Panc1 (cell line): Measurements from ENCODE around the gene ITGA3. TPM values are rescaled to one million over a fixed set of nuclear protein-coding genes. Genes with fewer than 3 reads are reported as not detected.

Experiments
- ATAC-seq: fragments of 200-7000 bp; cut with Tn5 transposase; 2 replicates; pipeline ENCODE4 v1.9.1; 2020; ENCODE audit warnings: mild to moderate bottlenecking, moderate library complexity
- BruUV-seq: library from RNA; stranded (reverse); fragments of 400-500 nt; replicated peaks from 2 replicates; lab custom pipeline; 2021; lab: Mats Ljungman, UMichigan
- CTCF ChIA-PET: fragments of 300-600 bp; sonication (Branson Sonifier 250); formaldehyde crosslinking; loops from one replicate; lab custom pipeline; 2022; ENCODE audit warnings: antibody characterized with exemption; lab: Charles Lee
- POLR2A ChIA-PET: fragments of 300-600 bp; sonication (Branson Sonifier 250); formaldehyde crosslinking; loops from one replicate; lab custom pipeline; 2022; ENCODE audit warnings: antibody characterized with exemption; lab: Charles Lee
- DNase-seq: peaks from one replicate; pipeline ENCODE4 v3.0.0-alpha.2; 2010; ENCODE audit warnings: low read depth, low spot score
- H3K27ac ChIP-seq: 2 replicates; pipeline ENCODE4 v1.5.1; 2011; ENCODE audit warnings: mild to moderate bottlenecking, low read length, inconsistent platforms
- H3K27me3 ChIP-seq: fragments of 200-500 bp; sonication (Bioruptor generic); 2 replicates; pipeline ENCODE4 v1.6.0; 2014; ENCODE audit warnings: low read length, inconsistent platforms; ENCODE audit not compliant: control insufficient read depth, insufficient read depth
- H3K36me3 ChIP-seq: fragments of 200-500 bp; sonication (Bioruptor generic); 2 replicates; pipeline ENCODE4 v1.5.1; 2014; ENCODE audit warnings: inconsistent platforms, mild to moderate bottlenecking, low read length, moderate library complexity; ENCODE audit not compliant: control insufficient read depth, insufficient read depth
- H3K4me1 ChIP-seq: 2 replicates; pipeline ENCODE4 v1.5.1; 2011; ENCODE audit warnings: inconsistent platforms, mild to moderate bottlenecking, low read length, moderate library complexity; ENCODE audit not compliant: control insufficient read depth, insufficient read depth
- H3K4me3 ChIP-seq, 2 experiments: 2 replicates each; pipeline ENCODE4 v1.5.1; 2011 to 2012; ENCODE audit warnings: low read depth in 2 of 2, low read length in 2 of 2, mild to moderate bottlenecking in 2 of 2, inconsistent platforms in 1 of 2, moderate library complexity in 1 of 2
- H3K9me3 ChIP-seq: fragments of 200-500 bp; sonication (Bioruptor generic); 2 replicates; pipeline ENCODE4 v1.5.1; 2014; ENCODE audit warnings: low read depth, mild to moderate bottlenecking, inconsistent platforms, low read length, moderate library complexity; ENCODE audit not compliant: control insufficient read depth, insufficient read depth
- POLR2AphosphoS5 ChIP-seq: IDR thresholded peaks from 2 replicates; pipeline ENCODE4 v1.6.1; 2012; ENCODE audit warnings: mild to moderate bottlenecking, low read depth, low read length, moderate library complexity
- SIN3A ChIP-seq: IDR thresholded peaks from 2 replicates; pipeline ENCODE4 v1.6.1; 2012; ENCODE audit warnings: low read depth, mild to moderate bottlenecking, low read length, moderate library complexity, borderline replicate concordance; ENCODE audit not compliant: insufficient read depth
- TCF7L2 ChIP-seq: IDR thresholded peaks from 2 replicates; pipeline ENCODE4 v1.6.1; 2011; ENCODE audit warnings: mild to moderate bottlenecking, low read depth, low read length, inconsistent platforms
- in situ Hi-C: cut with HindIII; loops from 2 replicates; pipeline ENCODE4 v1.10.0; 2016; ENCODE audit warnings: low sequenced_read_pairs, low pct_unique_long_range_greater_than_20kb
- intact Hi-C: fragments of 100-400 bp; cut with micrococcal nuclease; formaldehyde crosslinking; loops from one replicate; pipeline ENCODE4 v1.10.0; 2022; ENCODE audit not compliant: unreplicated experiment
- total RNA-seq: library from RNA; stranded (reverse); gene quantifications from one replicate; pipeline ENCODE4 v1.2.1, GENCODE V29; 2021; ENCODE audit not compliant: unreplicated experiment
- TF ChIP-seq, protein P1 (sequence below), 2 experiments: IDR thresholded peaks; 2 replicates each; pipeline ENCODE4 v1.6.1; 2011 to 2012; ENCODE audit warnings: low read depth in 2 of 2, control low read depth in 1 of 2, low read length in 1 of 2, mild to moderate bottlenecking in 1 of 2, moderate library complexity in 1 of 2; ENCODE audit not compliant: insufficient read depth in 1 of 2
- TF ChIP-seq, protein P2 (sequence below): fragments of 450-650 bp; IDR thresholded peaks from 2 replicates; pipeline ENCODE4 v1.5.1; 2017; ENCODE audit warnings: mild to moderate bottlenecking

ITGA3 gene
- total RNA-seq, 1 experiment from 2014 or later, result 439 TPM

DNA sequence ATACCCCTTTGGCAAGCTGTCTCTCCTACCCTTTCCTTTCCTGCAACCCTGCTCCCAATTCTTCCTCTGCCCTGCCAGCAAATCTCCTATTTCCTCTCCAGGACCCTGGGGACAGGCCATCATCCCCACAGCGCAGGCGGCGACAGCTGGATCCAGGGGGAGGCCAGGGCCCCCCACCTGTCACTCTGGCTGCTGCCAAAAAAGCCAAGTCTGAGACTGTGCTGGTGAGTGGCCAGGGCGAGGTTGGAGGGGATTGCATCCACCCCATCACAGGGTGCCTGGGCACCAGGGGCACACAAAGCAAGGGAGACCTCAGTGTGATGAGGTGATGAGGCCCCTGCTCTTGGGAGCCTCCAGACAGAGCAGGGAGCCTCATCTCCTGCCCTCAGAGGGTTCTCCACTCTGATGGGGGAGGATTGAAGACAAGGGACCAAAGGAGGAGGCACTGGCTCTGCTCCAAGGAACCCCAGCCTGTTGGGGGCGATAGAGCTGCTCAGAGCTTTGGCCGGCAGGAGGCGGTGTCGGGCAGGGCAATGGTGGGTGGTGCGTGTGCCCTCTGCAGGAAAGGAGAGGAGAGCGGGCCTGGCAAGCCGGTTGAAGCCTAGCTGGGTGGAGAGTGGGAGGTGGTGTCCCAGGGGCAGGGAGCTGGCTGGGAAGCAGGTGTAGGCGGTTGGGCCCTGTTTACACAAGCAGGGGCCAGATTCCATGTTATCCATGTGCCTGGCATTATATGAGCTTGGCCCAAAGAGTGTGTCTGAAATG, 23.6 kb downstream of the ITGA3 start:
- POLR2A ChIA-PET, result no interaction called here
- Histone ChIP-seq H3K4me1 (no peaks in the 10 kb centered on the region), H3K4me3 (no peak overlapping the region), H3K36me3 (peaks cover 15% of the 10 kb centered on the region), H3K9me3 (no peaks in the 10 kb centered on the region), H3K27me3 (no peaks in the 10 kb centered on the region), H3K27ac (no peak overlapping the region)
- no TSS peak for BruUV-seq
- intact Hi-C loops (no loop called here), in situ Hi-C loops (no loop called here)
- ATAC-seq (peak; percentile 67), DNase-seq (no peak)
- TF ChIP-seq, protein P1, sequence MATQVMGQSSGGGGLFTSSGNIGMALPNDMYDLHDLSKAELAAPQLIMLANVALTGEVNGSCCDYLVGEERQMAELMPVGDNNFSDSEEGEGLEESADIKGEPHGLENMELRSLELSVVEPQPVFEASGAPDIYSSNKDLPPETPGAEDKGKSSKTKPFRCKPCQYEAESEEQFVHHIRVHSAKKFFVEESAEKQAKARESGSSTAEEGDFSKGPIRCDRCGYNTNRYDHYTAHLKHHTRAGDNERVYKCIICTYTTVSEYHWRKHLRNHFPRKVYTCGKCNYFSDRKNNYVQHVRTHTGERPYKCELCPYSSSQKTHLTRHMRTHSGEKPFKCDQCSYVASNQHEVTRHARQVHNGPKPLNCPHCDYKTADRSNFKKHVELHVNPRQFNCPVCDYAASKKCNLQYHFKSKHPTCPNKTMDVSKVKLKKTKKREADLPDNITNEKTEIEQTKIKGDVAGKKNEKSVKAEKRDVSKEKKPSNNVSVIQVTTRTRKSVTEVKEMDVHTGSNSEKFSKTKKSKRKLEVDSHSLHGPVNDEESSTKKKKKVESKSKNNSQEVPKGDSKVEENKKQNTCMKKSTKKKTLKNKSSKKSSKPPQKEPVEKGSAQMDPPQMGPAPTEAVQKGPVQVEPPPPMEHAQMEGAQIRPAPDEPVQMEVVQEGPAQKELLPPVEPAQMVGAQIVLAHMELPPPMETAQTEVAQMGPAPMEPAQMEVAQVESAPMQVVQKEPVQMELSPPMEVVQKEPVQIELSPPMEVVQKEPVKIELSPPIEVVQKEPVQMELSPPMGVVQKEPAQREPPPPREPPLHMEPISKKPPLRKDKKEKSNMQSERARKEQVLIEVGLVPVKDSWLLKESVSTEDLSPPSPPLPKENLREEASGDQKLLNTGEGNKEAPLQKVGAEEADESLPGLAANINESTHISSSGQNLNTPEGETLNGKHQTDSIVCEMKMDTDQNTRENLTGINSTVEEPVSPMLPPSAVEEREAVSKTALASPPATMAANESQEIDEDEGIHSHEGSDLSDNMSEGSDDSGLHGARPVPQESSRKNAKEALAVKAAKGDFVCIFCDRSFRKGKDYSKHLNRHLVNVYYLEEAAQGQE (IDR thresholded peaks at IDR 0.05; ENCODE audit: insufficient read depth in 1 of 2, low read depth in 2 of 2, low read length in 1 of 2), result no peak
- TF ChIP-seq, protein P2, sequence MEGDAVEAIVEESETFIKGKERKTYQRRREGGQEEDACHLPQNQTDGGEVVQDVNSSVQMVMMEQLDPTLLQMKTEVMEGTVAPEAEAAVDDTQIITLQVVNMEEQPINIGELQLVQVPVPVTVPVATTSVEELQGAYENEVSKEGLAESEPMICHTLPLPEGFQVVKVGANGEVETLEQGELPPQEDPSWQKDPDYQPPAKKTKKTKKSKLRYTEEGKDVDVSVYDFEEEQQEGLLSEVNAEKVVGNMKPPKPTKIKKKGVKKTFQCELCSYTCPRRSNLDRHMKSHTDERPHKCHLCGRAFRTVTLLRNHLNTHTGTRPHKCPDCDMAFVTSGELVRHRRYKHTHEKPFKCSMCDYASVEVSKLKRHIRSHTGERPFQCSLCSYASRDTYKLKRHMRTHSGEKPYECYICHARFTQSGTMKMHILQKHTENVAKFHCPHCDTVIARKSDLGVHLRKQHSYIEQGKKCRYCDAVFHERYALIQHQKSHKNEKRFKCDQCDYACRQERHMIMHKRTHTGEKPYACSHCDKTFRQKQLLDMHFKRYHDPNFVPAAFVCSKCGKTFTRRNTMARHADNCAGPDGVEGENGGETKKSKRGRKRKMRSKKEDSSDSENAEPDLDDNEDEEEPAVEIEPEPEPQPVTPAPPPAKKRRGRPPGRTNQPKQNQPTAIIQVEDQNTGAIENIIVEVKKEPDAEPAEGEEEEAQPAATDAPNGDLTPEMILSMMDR, result peak; percentile 92
- CTCF ChIA-PET, result interaction anchor here (0.5 to 1.4 kb wide), 7 partner anchors 12 to 409 kb away, joined by 3 to 7 read pairs (median 3); no protein-coding TSS in a partner anchor

DNA sequence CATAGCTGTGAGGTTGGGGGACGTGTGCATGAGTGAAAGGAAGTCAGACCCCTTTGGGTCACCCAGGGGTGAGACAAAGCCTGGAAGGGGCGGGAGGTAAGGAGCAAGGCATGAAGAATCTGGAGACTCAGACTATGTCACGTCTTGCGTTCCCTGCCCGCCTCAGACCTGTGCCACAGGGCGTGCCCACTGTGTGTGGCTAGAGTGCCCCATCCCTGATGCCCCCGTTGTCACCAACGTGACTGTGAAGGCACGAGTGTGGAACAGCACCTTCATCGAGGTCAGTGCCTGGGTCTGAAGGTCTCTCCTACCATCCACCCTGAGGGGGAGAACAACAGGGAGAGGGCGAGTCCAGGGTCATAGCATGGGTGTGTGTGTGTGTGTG, 24.2 kb downstream of the ITGA3 start:
- TF ChIP-seq, protein P2, result no peak
- Histone ChIP-seq H3K4me3 (no peak overlapping the region), H3K36me3 (peaks cover 11% of the 10 kb centered on the region), H3K9me3 (no peaks in the 10 kb centered on the region), H3K27me3 (no peaks in the 10 kb centered on the region), H3K27ac (no peak overlapping the region), H3K4me1 (no peaks in the 10 kb centered on the region)
- ATAC-seq (0 out of 2 replicates have a peak, but pooled peaks have one; percentile 1), DNase-seq (no peak)
- in situ Hi-C loops (no loop called here), intact Hi-C loops (no loop called here)
- ChIA-PET POLR2A (no interaction called here), CTCF (interaction anchor here (0.5 to 1.4 kb wide), 6 partner anchors 12 to 409 kb away, joined by 3 to 7 read pairs (median 3); no protein-coding TSS in a partner anchor)
- BruUV-seq, result no TSS peak

GRCh38 chr17:50080827-50081226, 24.9 kb downstream of the ITGA3 start:
- ChIA-PET CTCF (no interaction called here), POLR2A (no interaction called here)
- no TSS peak for BruUV-seq
- Histone ChIP-seq H3K36me3 (peaks cover 12% of the 10 kb centered on the region), H3K9me3 (no peaks in the 10 kb centered on the region), H3K4me3 (no peak overlapping the region), H3K27ac (no peak overlapping the region), H3K27me3 (no peaks in the 10 kb centered on the region), H3K4me1 (no peaks in the 10 kb centered on the region)
- intact Hi-C loops, result no loop called here
- TF ChIP-seq SIN3A, result no peak
- 0 out of 2 replicates have a peak, but pooled peaks have one; percentile 16 for TF ChIP-seq POLR2AphosphoS5
- TF ChIP-seq, protein P2, result no peak
- no peak for TF ChIP-seq TCF7L2
- no peak for DNase-seq
- in situ Hi-C loops, result no loop called here
- no peak for ATAC-seq
